Karpas-422 (cell line): ENCODE measurements around the gene DUS1L. TPM values are rescaled to one million over a fixed set of nuclear protein-coding genes. Genes with fewer than 3 reads are reported as not detected.

Experiments
- DNase-seq: peaks from one replicate; pipeline ENCODE4 v3.0.0-alpha.2; 2015
- H2AFZ ChIP-seq: fragments of 200-600 bp; sonication (generic); 2 replicates; pipeline ENCODE4 v1.6.1; 2014; ENCODE audit warnings: antibody characterized with exemption, low read length, mixed read lengths
- H3K27ac ChIP-seq: fragments of 200-600 bp; sonication (generic); 2 replicates; pipeline ENCODE4 v1.5.1; 2014; ENCODE audit warnings: mild to moderate bottlenecking, low read length, moderate library complexity
- H3K27me3 ChIP-seq: fragments of 200-600 bp; sonication (generic); 2 replicates; pipeline ENCODE4 v1.6.1; 2014; ENCODE audit warnings: low read length, mixed read lengths
- H3K36me3 ChIP-seq: fragments of 200-600 bp; sonication (generic); 2 replicates; pipeline ENCODE4 v1.6.1; 2014; ENCODE audit warnings: low read length, mixed read lengths; ENCODE audit not compliant: insufficient read depth
- H3K4me1 ChIP-seq: fragments of 200-600 bp; sonication (generic); 2 replicates; pipeline ENCODE4 v1.6.1; 2014; ENCODE audit warnings: mild to moderate bottlenecking, low read length, mixed read lengths
- H3K4me2 ChIP-seq: fragments of 200-600 bp; sonication (generic); 2 replicates; pipeline ENCODE4 v1.6.1; 2014; ENCODE audit warnings: low read length, low read depth, mild to moderate bottlenecking; ENCODE audit not compliant: poor library complexity, severe bottlenecking
- H3K4me3 ChIP-seq: fragments of 200-600 bp; sonication (generic); 2 replicates; pipeline ENCODE4 v1.5.1; 2014; ENCODE audit warnings: mild to moderate bottlenecking, antibody characterized with exemption, low read length, mixed read lengths
- H3K79me2 ChIP-seq: fragments of 200-600 bp; sonication (generic); 2 replicates; pipeline ENCODE4 v1.6.1; 2014; ENCODE audit warnings: mild to moderate bottlenecking, low read length, mixed read lengths
- H3K9ac ChIP-seq: fragments of 200-600 bp; sonication (generic); 2 replicates; pipeline ENCODE4 v1.6.0; 2014; ENCODE audit warnings: low read length
- H3K9me2 ChIP-seq: fragments of 200-600 bp; sonication (generic), shearing (Covaris generic); replicated peaks from 2 replicates; pipeline ENCODE4 v1.6.0; 2014; ENCODE audit warnings: mild to moderate bottlenecking, low read length, moderate library complexity; ENCODE audit not compliant: insufficient read depth
- H3K9me3 ChIP-seq: fragments of 300-700, 200-600 bp; sonication (generic); 2 replicates; pipeline ENCODE4 v1.6.1; 2014; ENCODE audit warnings: low read length, mixed read lengths
- H4K20me1 ChIP-seq: fragments of 200-600 bp; sonication (generic); 2 replicates; pipeline ENCODE4 v1.6.1; 2014; ENCODE audit warnings: mild to moderate bottlenecking, antibody characterized with exemption, low read length, low read depth; ENCODE audit not compliant: insufficient read depth
- total RNA-seq: library from RNA; depleted of rRNA; stranded (reverse); fragments of >200 nt; shearing (Covaris generic); gene quantifications from 2 replicates; pipeline ENCODE4 v1.2.3, GENCODE V29; 2014; ENCODE audit warnings: low replicate concordance

The DUS1L gene
- total RNA-seq, 1 experiment from 2014 or later, result 89.6 TPM

DNA sequence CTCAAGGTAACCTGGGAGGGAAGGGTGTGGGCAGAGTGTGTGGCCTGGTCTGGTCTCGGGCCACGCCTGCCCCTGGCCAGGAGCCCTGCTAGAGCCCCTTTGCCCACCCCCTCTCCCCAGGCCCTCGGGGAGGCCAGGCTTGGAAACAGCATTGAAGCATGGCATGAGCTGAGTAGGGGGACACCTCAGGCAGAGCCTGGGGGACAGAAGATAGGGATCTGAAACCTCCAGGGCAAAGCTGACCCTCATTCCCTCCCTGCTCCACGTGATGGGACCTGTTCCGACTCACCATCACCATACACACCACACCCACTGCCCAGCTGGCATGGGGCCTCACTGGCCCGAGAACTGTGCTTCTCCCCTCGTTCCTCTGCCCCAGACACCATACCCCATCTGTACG lies 16.5 kb downstream of the DUS1L start:
- Histone ChIP-seq H3K9ac (no peak overlapping the region; the same call in 1 of the 2 replicates), H4K20me1 (peaks cover 11% of the 10 kb centered on the region; the same call in 1 of the 2 replicates), H3K27me3 (no peaks in the 10 kb centered on the region), H3K79me2 (peaks cover 17% of the 10 kb centered on the region), H3K9me2 (no peaks in the 10 kb centered on the region), H3K36me3 (no peaks in the 10 kb centered on the region), H2AFZ (no peak overlapping the region), H3K4me1 (peaks cover 30% of the 10 kb centered on the region), H3K9me3 (no peaks in the 10 kb centered on the region), H3K4me2 (peak overlapping the region; percentile 11), H3K27ac (no peak overlapping the region), H3K4me3 (no peak overlapping the region)
- no peak for DNase-seq

DNA sequence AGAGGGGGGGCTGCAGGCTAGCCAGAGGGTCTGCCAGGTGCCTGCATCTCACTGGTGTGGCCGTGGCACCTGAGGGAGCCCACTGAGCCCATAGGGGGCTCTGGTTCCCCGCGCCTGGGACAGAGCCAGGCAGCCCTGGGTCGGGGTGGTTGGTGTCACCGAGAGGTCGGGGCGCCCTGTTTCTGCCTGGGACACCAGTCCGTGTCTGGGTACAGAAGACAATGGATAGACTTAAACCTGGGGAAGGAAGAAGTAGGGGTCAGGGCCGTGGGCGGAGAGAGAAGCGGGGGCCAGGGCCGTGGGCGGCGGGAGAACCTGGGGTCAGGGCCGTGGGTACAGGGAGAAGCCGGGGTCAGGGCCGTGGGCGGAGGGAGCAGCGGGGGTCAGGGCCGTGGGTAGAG lies 17.0 kb downstream of the DUS1L start:
- H3K4me2 ChIP-seq, result no peak overlapping the region
- H3K36me3 ChIP-seq, result no peaks in the 10 kb centered on the region
- no peak overlapping the region for H3K27ac ChIP-seq
- H3K27me3 ChIP-seq, result no peaks in the 10 kb centered on the region
- no peak for DNase-seq
- peaks cover 29% of the 10 kb centered on the region for H3K4me1 ChIP-seq
- H3K9me2 ChIP-seq, result no peaks in the 10 kb centered on the region
- H4K20me1 ChIP-seq, result peaks cover 11% of the 10 kb centered on the region; the same call in 1 of the 2 replicates
- no peak overlapping the region for H2AFZ ChIP-seq
- H3K79me2 ChIP-seq, result peaks cover 16% of the 10 kb centered on the region
- no peaks in the 10 kb centered on the region for H3K9me3 ChIP-seq
- no peak overlapping the region for H3K4me3 ChIP-seq
- no peak overlapping the region for H3K9ac ChIP-seq

- Histone ChIP-seq H3K4me2 (no peak overlapping the region), H3K79me2 (peaks cover 11% of the 10 kb centered on the region), H3K4me1 (peaks cover 24% of the 10 kb centered on the region), H3K9me2 (no peaks in the 10 kb centered on the region), H3K36me3 (no peaks in the 10 kb centered on the region), H3K9me3 (no peaks in the 10 kb centered on the region), H2AFZ (no peak overlapping the region), H3K9ac (no peak overlapping the region), H4K20me1 (peaks cover 10% of the 10 kb centered on the region; the same call in 1 of the 2 replicates), H3K27me3 (no peaks in the 10 kb centered on the region), H3K4me3 (no peak overlapping the region), H3K27ac (no peak overlapping the region)
- no peak for DNase-seq
Measured at GRCh38 chr17:82047914-82048570, 17.6 kb downstream of the DUS1L start.

- Histone ChIP-seq H3K4me2 (no peak overlapping the region), H3K4me3 (no peak overlapping the region), H4K20me1 (peaks cover 3% of the 10 kb centered on the region; the same call in 1 of the 2 replicates), H3K79me2 (peaks cover 4% of the 10 kb centered on the region), H3K9me3 (no peaks in the 10 kb centered on the region), H3K9ac (no peak overlapping the region), H3K36me3 (no peaks in the 10 kb centered on the region), H2AFZ (no peak overlapping the region), H3K9me2 (no peaks in the 10 kb centered on the region), H3K4me1 (peaks cover 19% of the 10 kb centered on the region), H3K27me3 (no peaks in the 10 kb centered on the region), H3K27ac (no peak overlapping the region)
- DNase-seq, result no peak
Measured at GRCh38 chr17:82047379-82047778, 18.2 kb downstream of the DUS1L start.

- Histone ChIP-seq H3K9me3 (no peaks in the 10 kb centered on the region), H2AFZ (no peak overlapping the region), H3K79me2 (no peaks in the 10 kb centered on the region), H3K4me1 (peaks cover 19% of the 10 kb centered on the region), H3K4me3 (no peak overlapping the region), H3K4me2 (no peak overlapping the region), H4K20me1 (no peaks in the 10 kb centered on the region), H3K36me3 (no peaks in the 10 kb centered on the region), H3K27me3 (no peaks in the 10 kb centered on the region), H3K9ac (no peak overlapping the region), H3K27ac (no peak overlapping the region), H3K9me2 (no peaks in the 10 kb centered on the region)
- no peak for DNase-seq
Measured at GRCh38 chr17:82046903-82047302, 18.7 kb downstream of the DUS1L start.

- Histone ChIP-seq H3K9me3 (no peaks in the 10 kb centered on the region), H3K27ac (no peak overlapping the region), H2AFZ (no peak overlapping the region), H3K4me3 (no peak overlapping the region), H3K4me2 (no peak overlapping the region), H3K79me2 (no peaks in the 10 kb centered on the region), H3K27me3 (no peaks in the 10 kb centered on the region), H4K20me1 (no peaks in the 10 kb centered on the region), H3K9me2 (no peaks in the 10 kb centered on the region), H3K36me3 (no peaks in the 10 kb centered on the region), H3K9ac (no peak overlapping the region), H3K4me1 (peaks cover 17% of the 10 kb centered on the region)
- no peak for DNase-seq
Measured at GRCh38 chr17:82045936-82046484, 19.6 kb downstream of the DUS1L start.

DNA sequence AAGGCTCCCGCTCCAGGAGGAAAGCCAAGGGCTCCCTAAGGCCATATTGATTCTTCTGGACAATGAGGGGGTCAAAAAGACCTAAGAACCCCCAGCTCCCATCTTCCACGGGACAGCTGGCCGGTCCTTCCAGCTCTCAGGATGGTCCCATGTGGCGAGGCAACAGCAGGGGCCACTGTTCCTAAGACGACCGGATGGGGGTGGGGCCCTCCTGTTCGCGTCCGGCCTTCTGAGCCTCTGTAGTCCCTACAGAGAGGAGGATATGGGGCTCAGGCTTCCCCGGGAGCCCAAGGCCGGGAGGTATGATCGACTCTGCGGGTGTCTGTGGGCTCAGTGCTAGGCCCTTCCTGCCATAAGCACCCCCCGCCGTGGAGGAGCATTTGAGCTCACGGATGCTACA lies 22.1 kb downstream of the DUS1L start:
- H3K4me3 ChIP-seq, result no peak overlapping the region
- DNase-seq, result no peak
- H3K4me1 ChIP-seq, result no peaks in the 10 kb centered on the region
- H3K9me3 ChIP-seq, result no peaks in the 10 kb centered on the region
- no peaks in the 10 kb centered on the region for H3K79me2 ChIP-seq
- H3K4me2 ChIP-seq, result no peak overlapping the region
- no peaks in the 10 kb centered on the region for H4K20me1 ChIP-seq
- H3K9ac ChIP-seq, result no peak overlapping the region
- H3K27me3 ChIP-seq, result no peaks in the 10 kb centered on the region
- no peaks in the 10 kb centered on the region for H3K9me2 ChIP-seq
- H3K27ac ChIP-seq, result no peak overlapping the region
- no peak overlapping the region for H2AFZ ChIP-seq
- no peaks in the 10 kb centered on the region for H3K36me3 ChIP-seq

- H3K27me3 ChIP-seq, result no peaks in the 10 kb centered on the region
- H3K4me1 ChIP-seq, result peaks cover 4% of the 10 kb centered on the region
- H3K4me3 ChIP-seq, result no peak overlapping the region
- H3K79me2 ChIP-seq, result no peaks in the 10 kb centered on the region
- DNase-seq, result no peak
- no peak overlapping the region for H3K9ac ChIP-seq
- H2AFZ ChIP-seq, result no peak overlapping the region
- no peaks in the 10 kb centered on the region for H3K36me3 ChIP-seq
- no peaks in the 10 kb centered on the region for H3K9me2 ChIP-seq
- no peaks in the 10 kb centered on the region for H3K9me3 ChIP-seq
- H3K4me2 ChIP-seq, result no peak overlapping the region
- H4K20me1 ChIP-seq, result no peaks in the 10 kb centered on the region
- H3K27ac ChIP-seq, result no peak overlapping the region
Measured at GRCh38 chr17:82042649-82043048, 23.0 kb downstream of the DUS1L start.
